CD4-positive, alpha-beta T cell treated with Interleukin-6 for 4 hours (primary cell): Measurements from ENCODE around the gene OST4.
A peak's percentile ranks its signal among the peaks of the same experiment; 100 is the strongest.

Experiments
- DNase-seq: peaks from one replicate; pipeline ENCODE4 v3.0.0-alpha.2; 2020; ENCODE audit warnings: mixed read lengths

OST4 gene

GRCh38 chr2:27050996-27051901 is 20.2 kb downstream of the OST4 start, which contains the start of gene AGBL5:
Gene AGBL5 (plus strand): TSS chr2:27051668. CDS start chr2:27052959, 1,291 bp downstream.
- peak; percentile 95 for DNase-seq

- peak; percentile 86 for DNase-seq
These were observed 21.0 kb downstream of the OST4 start for GRCh38 chr2:27050281-27050995.

- peak; percentile 59 for DNase-seq
These were observed 21.8 kb downstream of the OST4 start for GRCh38 chr2:27049422-27050280.

GRCh38 chr2:27042985-27043634 is 28.3 kb downstream of the OST4 start:
- DNase-seq = no peak

GRCh38 chr2:27042159-27042661 is 29.2 kb downstream of the OST4 start:
- DNase-seq = no peak

GRCh38 chr2:27041752-27042151 is 29.7 kb downstream of the OST4 start:
- DNase-seq = no peak

GRCh38 chr2:27040282-27040681 is 31.2 kb downstream of the OST4 start:
- no peak for DNase-seq

- no peak for DNase-seq
These were observed 31.6 kb downstream of the OST4 start for GRCh38 chr2:27039871-27040270.

GRCh38 chr2:27039426-27039825 is 32.0 kb downstream of the OST4 start:
- no peak for DNase-seq

GRCh38 chr2:27038631-27039339 is 32.7 kb downstream of the OST4 start:
- no peak for DNase-seq

- DNase-seq = no peak
These were observed 33.4 kb downstream of the OST4 start for GRCh38 chr2:27038012-27038411.

GRCh38 chr2:27033253-27033852 is 38.1 kb downstream of the OST4 start:
- no peak for DNase-seq

GRCh38 chr2:27032495-27033252 is 38.8 kb downstream of the OST4 start, which contains the start of gene TMEM214:
Gene TMEM214 (plus strand): TSS chr2:27032965. CDS start chr2:27033016, 51 bp downstream.
- DNase-seq = peak; percentile 84

GRCh38 chr2:27029051-27029450 is 42.4 kb downstream of the OST4 start:
- DNase-seq = no peak

- no peak for DNase-seq
These were observed 44.2 kb downstream of the OST4 start for GRCh38 chr2:27027211-27027651.

- no peak for DNase-seq
These were observed 45.3 kb downstream of the OST4 start for GRCh38 chr2:27025861-27026851.

GRCh38 chr2:27025281-27025800 is 46.1 kb downstream of the OST4 start:
- no peak for DNase-seq

GRCh38 chr2:27024812-27025211 is 46.6 kb downstream of the OST4 start:
- DNase-seq = no peak

- DNase-seq = no peak
These were observed 47.3 kb downstream of the OST4 start for GRCh38 chr2:27024188-27024587.
